WTC11 (cell line): ENCODE data around the gene NALCN. TPM values are rescaled to one million over a fixed set of nuclear protein-coding genes. Genes with fewer than 3 reads are reported as not detected.

Experiments used
- ATAC-seq: fragments of 200-7000 bp; cut with Tn5 transposase; 2 replicates; pipeline ENCODE4 v1.10.0; 2021; ENCODE audit warnings: mild to moderate bottlenecking, moderate library complexity
- CTCF ChIA-PET: fragments of 300-600 bp; sonication (Branson Sonifier 250); formaldehyde crosslinking; loops from one replicate; lab custom pipeline; 2021; ENCODE audit warnings: antibody characterized with exemption; lab: Charles Lee
- POLR2A ChIA-PET: fragments of 350-600 bp; sonication (Branson Sonifier 250); formaldehyde crosslinking; loops from one replicate; lab custom pipeline; 2021; ENCODE audit warnings: antibody characterized with exemption; lab: Charles Lee
- DNase-seq: peaks from one replicate; pipeline ENCODE4 v3.0.0; 2021; ENCODE audit warnings: low spot score
- H3K27ac Mint-ChIP-seq: 2 replicates; pipeline ENCODE4 v1.8.0; 2021; ENCODE audit warnings: mixed read lengths
- H3K27me3 Mint-ChIP-seq: 2 replicates; pipeline ENCODE4 v1.8.0; 2021; ENCODE audit warnings: low read depth, mild to moderate bottlenecking, moderate library complexity, mixed read lengths
- H3K36me3 Mint-ChIP-seq: 2 replicates; pipeline ENCODE4 v1.8.0; 2021; ENCODE audit warnings: mixed read lengths
- H3K4me1 Mint-ChIP-seq: 2 replicates; pipeline ENCODE4 v1.8.0; 2022; ENCODE audit warnings: mixed read lengths
- H3K4me3 Mint-ChIP-seq: 2 replicates; pipeline ENCODE4 v1.8.0; 2021; ENCODE audit warnings: mild to moderate bottlenecking, moderate library complexity, mixed read lengths
- H3K9me3 Mint-ChIP-seq: 2 replicates; pipeline ENCODE4 v1.8.0; 2021; ENCODE audit warnings: mixed read lengths
- CREM ChIP-seq: sonication (generic); formaldehyde crosslinking; IDR thresholded peaks from 2 replicates; pipeline ENCODE4 v1.8.1; 2022; ENCODE audit warnings: mild to moderate bottlenecking, missing genetic modification reagents, moderate library complexity
- ETV6 ChIP-seq: sonication (generic); formaldehyde crosslinking; IDR thresholded peaks from 2 replicates; pipeline ENCODE4 v1.8.1; 2022; ENCODE audit warnings: mild to moderate bottlenecking, missing genetic modification reagents
- IRF2 ChIP-seq: sonication (generic); formaldehyde crosslinking; IDR thresholded peaks from 2 replicates; pipeline ENCODE4 v1.8.0; 2022; ENCODE audit warnings: low read depth, missing genetic modification reagents, borderline replicate concordance
- JAZF1 ChIP-seq: fragments of 250-450 bp; sonication (Bioruptor Pico); IDR thresholded peaks from 2 replicates; pipeline ENCODE4 v1.9.0; 2021; ENCODE audit warnings: moderate library complexity, mild to moderate bottlenecking, inconsistent platforms
- JUN ChIP-seq: sonication (generic); formaldehyde crosslinking; IDR thresholded peaks from 2 replicates; pipeline ENCODE4 v1.8.0; 2023; ENCODE audit warnings: mild to moderate bottlenecking, missing genetic modification reagents
- KAT7 ChIP-seq: sonication (generic); formaldehyde crosslinking; IDR thresholded peaks from 2 replicates; pipeline ENCODE4 v1.8.1; 2023; ENCODE audit warnings: missing genetic modification reagents, mild to moderate bottlenecking, borderline replicate concordance
- MYBL2 ChIP-seq: sonication (generic); formaldehyde crosslinking; IDR thresholded peaks from 2 replicates; pipeline ENCODE4 v1.8.1; 2023; ENCODE audit warnings: mild to moderate bottlenecking, moderate library complexity, missing genetic modification reagents
- RORB ChIP-seq: fragments of 250-450 bp; sonication (Bioruptor Pico); IDR thresholded peaks from 2 replicates; pipeline ENCODE4 v1.9.0; 2021; ENCODE audit warnings: mild to moderate bottlenecking
- SMAD3 ChIP-seq: sonication (generic); formaldehyde crosslinking; IDR thresholded peaks from 2 replicates; pipeline ENCODE4 v1.8.0; 2022; ENCODE audit warnings: missing genetic modification reagents, mild to moderate bottlenecking, borderline replicate concordance
- SP1 ChIP-seq: sonication (generic); formaldehyde crosslinking; conservative IDR thresholded peaks from 2 replicates; pipeline ENCODE4 v1.8.1; 2022; ENCODE audit warnings: missing genetic modification reagents
- ZNF263 ChIP-seq: sonication (generic); formaldehyde crosslinking; IDR thresholded peaks from 2 replicates; pipeline ENCODE4 v1.8.1; 2022; ENCODE audit warnings: low read depth, mild to moderate bottlenecking, moderate library complexity, missing genetic modification reagents
- ZNF423 ChIP-seq: fragments of 250-450 bp; sonication (Bioruptor Pico); IDR thresholded peaks from 2 replicates; pipeline ENCODE4 v2.1.2; 2022; ENCODE audit warnings: mild to moderate bottlenecking, moderate library complexity
- total RNA-seq: library from RNA; stranded (reverse); gene quantifications from 3 replicates; pipeline ENCODE4 v1.2.3, GENCODE V29; 2021
- TF ChIP-seq, protein P1 (sequence below): sonication (generic); formaldehyde crosslinking; IDR thresholded peaks from 2 replicates; pipeline ENCODE4 v1.8.0; 2022; ENCODE audit warnings: mild to moderate bottlenecking, missing genetic modification reagents
- TF ChIP-seq, protein P2 (sequence below): sonication (generic); formaldehyde crosslinking; conservative IDR thresholded peaks from 2 replicates; pipeline ENCODE4 v1.8.1; 2022; ENCODE audit warnings: mild to moderate bottlenecking, missing genetic modification reagents
- TF ChIP-seq, protein P3 (sequence below): sonication (generic); formaldehyde crosslinking; IDR thresholded peaks from 2 replicates; pipeline ENCODE4 v1.8.1; 2023; ENCODE audit warnings: mild to moderate bottlenecking, missing genetic modification reagents, moderate library complexity
- TF ChIP-seq, protein P4 (sequence below): sonication (generic); formaldehyde crosslinking; IDR thresholded peaks from 2 replicates; pipeline ENCODE4 v1.8.1; 2023; ENCODE audit warnings: mild to moderate bottlenecking, missing genetic modification reagents
- TF ChIP-seq, protein P5 (sequence below): sonication (generic); formaldehyde crosslinking; IDR thresholded peaks from 2 replicates; pipeline ENCODE4 v1.8.1; 2022; ENCODE audit warnings: mild to moderate bottlenecking, moderate library complexity, missing genetic modification reagents
- TF ChIP-seq, protein P6 (sequence below): fragments of 250-450 bp; sonication (Bioruptor Pico); IDR thresholded peaks from 2 replicates; pipeline ENCODE4 v1.9.0; 2021; ENCODE audit warnings: mild to moderate bottlenecking, borderline replicate concordance
- TF ChIP-seq, protein P7 (sequence below): fragments of 250-450 bp; sonication (Bioruptor Pico); IDR thresholded peaks from 2 replicates; pipeline ENCODE4 v1.9.0; 2021; ENCODE audit warnings: mild to moderate bottlenecking
- TF ChIP-seq, protein P8 (sequence below): sonication (generic); formaldehyde crosslinking; IDR thresholded peaks from 2 replicates; pipeline ENCODE4 v1.8.1; 2022; ENCODE audit warnings: missing genetic modification reagents, borderline replicate concordance

NALCN gene
- total RNA-seq, 1 experiment from 2014 or later: 0.33 TPM

DNA sequence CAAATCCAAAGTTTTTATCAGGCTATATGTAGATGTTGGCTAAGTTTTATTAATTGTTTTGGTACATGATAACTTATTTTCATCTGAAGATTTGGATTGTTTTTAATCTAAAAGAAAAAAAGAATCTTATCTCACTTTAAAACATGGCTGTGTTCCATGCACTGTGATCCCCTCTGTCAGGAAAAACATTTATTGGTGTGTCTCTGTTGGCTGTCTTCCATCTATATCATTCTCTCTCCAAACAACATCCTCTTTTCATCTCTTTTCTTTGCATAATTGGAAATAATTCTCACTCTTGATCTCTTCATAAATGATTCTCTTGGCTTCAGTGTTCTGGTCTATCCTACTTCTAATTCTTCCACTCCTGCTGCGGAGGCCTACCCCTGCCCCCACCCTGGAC lies 4.2 kb downstream of the NALCN start:
- CTCF ChIA-PET: no interaction called here
- Mint-ChIP-seq H3K4me3 (no peak overlapping the region), H3K36me3 (no peaks in the 10 kb centered on the region), H3K9me3 (peaks cover 4% of the 10 kb centered on the region; the same call in 1 of the 2 replicates), H3K27me3 (peaks cover 21% of the 10 kb centered on the region), H3K27ac (peak overlapping the region; percentile 0; the same call in 1 of the 2 replicates), H3K4me1 (0 out of 2 replicates have a peak, but pooled peaks cover 3% of the 10 kb centered on the region)
- TF ChIP-seq SP1 (CRISPR knock-in tag): no peak
- TF ChIP-seq JUN (CRISPR knock-in tag): no peak
- TF ChIP-seq, protein P1, sequence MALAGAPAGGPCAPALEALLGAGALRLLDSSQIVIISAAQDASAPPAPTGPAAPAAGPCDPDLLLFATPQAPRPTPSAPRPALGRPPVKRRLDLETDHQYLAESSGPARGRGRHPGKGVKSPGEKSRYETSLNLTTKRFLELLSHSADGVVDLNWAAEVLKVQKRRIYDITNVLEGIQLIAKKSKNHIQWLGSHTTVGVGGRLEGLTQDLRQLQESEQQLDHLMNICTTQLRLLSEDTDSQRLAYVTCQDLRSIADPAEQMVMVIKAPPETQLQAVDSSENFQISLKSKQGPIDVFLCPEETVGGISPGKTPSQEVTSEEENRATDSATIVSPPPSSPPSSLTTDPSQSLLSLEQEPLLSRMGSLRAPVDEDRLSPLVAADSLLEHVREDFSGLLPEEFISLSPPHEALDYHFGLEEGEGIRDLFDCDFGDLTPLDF (CRISPR knock-in tag): no peak
- TF ChIP-seq, protein P2, sequence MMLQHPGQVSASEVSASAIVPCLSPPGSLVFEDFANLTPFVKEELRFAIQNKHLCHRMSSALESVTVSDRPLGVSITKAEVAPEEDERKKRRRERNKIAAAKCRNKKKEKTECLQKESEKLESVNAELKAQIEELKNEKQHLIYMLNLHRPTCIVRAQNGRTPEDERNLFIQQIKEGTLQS (CRISPR knock-in tag): no peak
- TF ChIP-seq, protein P3, sequence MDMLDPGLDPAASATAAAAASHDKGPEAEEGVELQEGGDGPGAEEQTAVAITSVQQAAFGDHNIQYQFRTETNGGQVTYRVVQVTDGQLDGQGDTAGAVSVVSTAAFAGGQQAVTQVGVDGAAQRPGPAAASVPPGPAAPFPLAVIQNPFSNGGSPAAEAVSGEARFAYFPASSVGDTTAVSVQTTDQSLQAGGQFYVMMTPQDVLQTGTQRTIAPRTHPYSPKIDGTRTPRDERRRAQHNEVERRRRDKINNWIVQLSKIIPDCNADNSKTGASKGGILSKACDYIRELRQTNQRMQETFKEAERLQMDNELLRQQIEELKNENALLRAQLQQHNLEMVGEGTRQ: no peak
- TF ChIP-seq CREM: no peak
- TF ChIP-seq ZNF263 (CRISPR knock-in tag): no peak
- TF ChIP-seq, protein P4, sequence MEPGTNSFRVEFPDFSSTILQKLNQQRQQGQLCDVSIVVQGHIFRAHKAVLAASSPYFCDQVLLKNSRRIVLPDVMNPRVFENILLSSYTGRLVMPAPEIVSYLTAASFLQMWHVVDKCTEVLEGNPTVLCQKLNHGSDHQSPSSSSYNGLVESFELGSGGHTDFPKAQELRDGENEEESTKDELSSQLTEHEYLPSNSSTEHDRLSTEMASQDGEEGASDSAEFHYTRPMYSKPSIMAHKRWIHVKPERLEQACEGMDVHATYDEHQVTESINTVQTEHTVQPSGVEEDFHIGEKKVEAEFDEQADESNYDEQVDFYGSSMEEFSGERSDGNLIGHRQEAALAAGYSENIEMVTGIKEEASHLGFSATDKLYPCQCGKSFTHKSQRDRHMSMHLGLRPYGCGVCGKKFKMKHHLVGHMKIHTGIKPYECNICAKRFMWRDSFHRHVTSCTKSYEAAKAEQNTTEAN (CRISPR knock-in tag): no peak
- TF ChIP-seq, protein P5, sequence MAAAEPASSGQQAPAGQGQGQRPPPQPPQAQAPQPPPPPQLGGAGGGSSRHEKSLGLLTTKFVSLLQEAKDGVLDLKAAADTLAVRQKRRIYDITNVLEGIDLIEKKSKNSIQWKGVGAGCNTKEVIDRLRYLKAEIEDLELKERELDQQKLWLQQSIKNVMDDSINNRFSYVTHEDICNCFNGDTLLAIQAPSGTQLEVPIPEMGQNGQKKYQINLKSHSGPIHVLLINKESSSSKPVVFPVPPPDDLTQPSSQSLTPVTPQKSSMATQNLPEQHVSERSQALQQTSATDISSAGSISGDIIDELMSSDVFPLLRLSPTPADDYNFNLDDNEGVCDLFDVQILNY (CRISPR knock-in tag): no peak
- POLR2A ChIA-PET: no interaction called here
- ATAC-seq (no peak), DNase-seq (no peak)

DNA sequence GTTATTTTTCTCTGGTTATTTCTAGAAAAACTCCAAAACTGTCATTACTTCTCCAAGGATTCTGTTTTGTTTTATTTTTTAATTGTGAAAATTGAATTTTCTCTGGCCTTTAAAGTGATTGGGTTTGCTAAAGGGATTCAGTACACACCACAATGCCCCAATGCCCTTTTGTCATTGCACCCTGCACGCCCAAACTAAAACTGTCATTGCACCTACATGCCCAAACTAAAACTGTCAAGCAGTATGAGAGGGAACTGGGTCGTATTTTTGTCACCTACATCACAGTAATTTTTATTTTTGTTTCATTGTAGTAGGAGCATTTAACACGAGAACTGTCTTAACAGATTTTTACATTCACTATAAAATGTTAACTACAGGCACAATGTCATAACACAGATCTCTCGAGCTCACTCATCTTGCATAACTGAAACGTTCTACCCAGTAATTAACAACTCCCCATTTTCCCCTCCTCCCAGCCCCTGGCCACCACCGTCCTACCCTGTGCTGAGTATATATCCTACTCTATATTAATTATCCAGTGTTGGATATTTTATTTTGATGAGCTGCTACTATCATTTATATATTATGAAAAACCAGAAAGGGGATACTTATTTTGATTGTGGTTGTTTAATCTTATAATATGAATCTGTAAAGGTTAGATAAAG lies 7.2 kb downstream of the NALCN start:
- DNase-seq (no peak), ATAC-seq (no peak)
- Mint-ChIP-seq H3K4me3 (no peak overlapping the region), H3K36me3 (no peaks in the 10 kb centered on the region), H3K4me1 (peaks cover 14% of the 10 kb centered on the region), H3K27me3 (peaks cover under 1% of the 10 kb centered on the region), H3K27ac (no peak overlapping the region), H3K9me3 (peaks cover 4% of the 10 kb centered on the region; the same call in 1 of the 2 replicates)
- ChIA-PET CTCF (no interaction called here), POLR2A (no interaction called here)
- TF ChIP-seq, protein P6, sequence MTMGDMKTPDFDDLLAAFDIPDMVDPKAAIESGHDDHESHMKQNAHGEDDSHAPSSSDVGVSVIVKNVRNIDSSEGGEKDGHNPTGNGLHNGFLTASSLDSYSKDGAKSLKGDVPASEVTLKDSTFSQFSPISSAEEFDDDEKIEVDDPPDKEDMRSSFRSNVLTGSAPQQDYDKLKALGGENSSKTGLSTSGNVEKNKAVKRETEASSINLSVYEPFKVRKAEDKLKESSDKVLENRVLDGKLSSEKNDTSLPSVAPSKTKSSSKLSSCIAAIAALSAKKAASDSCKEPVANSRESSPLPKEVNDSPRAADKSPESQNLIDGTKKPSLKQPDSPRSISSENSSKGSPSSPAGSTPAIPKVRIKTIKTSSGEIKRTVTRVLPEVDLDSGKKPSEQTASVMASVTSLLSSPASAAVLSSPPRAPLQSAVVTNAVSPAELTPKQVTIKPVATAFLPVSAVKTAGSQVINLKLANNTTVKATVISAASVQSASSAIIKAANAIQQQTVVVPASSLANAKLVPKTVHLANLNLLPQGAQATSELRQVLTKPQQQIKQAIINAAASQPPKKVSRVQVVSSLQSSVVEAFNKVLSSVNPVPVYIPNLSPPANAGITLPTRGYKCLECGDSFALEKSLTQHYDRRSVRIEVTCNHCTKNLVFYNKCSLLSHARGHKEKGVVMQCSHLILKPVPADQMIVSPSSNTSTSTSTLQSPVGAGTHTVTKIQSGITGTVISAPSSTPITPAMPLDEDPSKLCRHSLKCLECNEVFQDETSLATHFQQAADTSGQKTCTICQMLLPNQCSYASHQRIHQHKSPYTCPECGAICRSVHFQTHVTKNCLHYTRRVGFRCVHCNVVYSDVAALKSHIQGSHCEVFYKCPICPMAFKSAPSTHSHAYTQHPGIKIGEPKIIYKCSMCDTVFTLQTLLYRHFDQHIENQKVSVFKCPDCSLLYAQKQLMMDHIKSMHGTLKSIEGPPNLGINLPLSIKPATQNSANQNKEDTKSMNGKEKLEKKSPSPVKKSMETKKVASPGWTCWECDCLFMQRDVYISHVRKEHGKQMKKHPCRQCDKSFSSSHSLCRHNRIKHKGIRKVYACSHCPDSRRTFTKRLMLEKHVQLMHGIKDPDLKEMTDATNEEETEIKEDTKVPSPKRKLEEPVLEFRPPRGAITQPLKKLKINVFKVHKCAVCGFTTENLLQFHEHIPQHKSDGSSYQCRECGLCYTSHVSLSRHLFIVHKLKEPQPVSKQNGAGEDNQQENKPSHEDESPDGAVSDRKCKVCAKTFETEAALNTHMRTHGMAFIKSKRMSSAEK: no peak
- TF ChIP-seq, protein P5 (CRISPR knock-in tag): no peak
- TF ChIP-seq, protein P7, sequence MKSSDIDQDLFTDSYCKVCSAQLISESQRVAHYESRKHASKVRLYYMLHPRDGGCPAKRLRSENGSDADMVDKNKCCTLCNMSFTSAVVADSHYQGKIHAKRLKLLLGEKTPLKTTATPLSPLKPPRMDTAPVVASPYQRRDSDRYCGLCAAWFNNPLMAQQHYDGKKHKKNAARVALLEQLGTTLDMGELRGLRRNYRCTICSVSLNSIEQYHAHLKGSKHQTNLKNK (CRISPR knock-in tag): no peak
- TF ChIP-seq ZNF423 (CRISPR knock-in tag) (no peak), SMAD3 (CRISPR knock-in tag) (no peak), ETV6 (CRISPR knock-in tag) (no peak), IRF2 (CRISPR knock-in tag) (no peak), MYBL2 (CRISPR knock-in tag) (no peak), ZNF263 (CRISPR knock-in tag) (no peak), RORB (CRISPR knock-in tag) (no peak), KAT7 (CRISPR knock-in tag) (no peak), JAZF1 (CRISPR knock-in tag) (no peak)
- TF ChIP-seq, protein P8, sequence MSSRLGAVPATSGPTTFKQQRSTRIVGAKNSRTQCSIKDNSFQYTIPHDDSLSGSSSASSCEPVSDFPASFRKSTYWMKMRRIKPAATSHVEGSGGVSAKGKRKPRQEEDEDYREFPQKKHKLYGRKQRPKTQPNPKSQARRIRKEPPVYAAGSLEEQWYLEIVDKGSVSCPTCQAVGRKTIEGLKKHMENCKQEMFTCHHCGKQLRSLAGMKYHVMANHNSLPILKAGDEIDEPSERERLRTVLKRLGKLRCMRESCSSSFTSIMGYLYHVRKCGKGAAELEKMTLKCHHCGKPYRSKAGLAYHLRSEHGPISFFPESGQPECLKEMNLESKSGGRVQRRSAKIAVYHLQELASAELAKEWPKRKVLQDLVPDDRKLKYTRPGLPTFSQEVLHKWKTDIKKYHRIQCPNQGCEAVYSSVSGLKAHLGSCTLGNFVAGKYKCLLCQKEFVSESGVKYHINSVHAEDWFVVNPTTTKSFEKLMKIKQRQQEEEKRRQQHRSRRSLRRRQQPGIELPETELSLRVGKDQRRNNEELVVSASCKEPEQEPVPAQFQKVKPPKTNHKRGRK: no peak
- TF ChIP-seq, protein P2 (CRISPR knock-in tag): no peak
